Mesenteric fat pad (tissue), 1 donor: ENCODE results near the gene CPAMD8. TPM values are rescaled to one million over a fixed set of nuclear protein-coding genes. Genes with fewer than 3 reads are reported as not detected.

Experiments used
- DNase-seq: peaks from one replicate; pipeline ENCODE4 v3.0.0-alpha.2; 2020; ENCODE audit warnings: low spot score
- total RNA-seq: library from RNA; stranded (reverse); fragmentation: NEBNext Ultra II Directional; extraction: Animal tissue kit (Norgen Biotek cat#: 25700); gene quantifications from one replicate; pipeline ENCODE4 v1.2.1, GENCODE V29; 2021
- donor health status: DM: yes; HTN: yes; CAD: no.

The CPAMD8 gene
- total RNA-seq, 1 donor from 2014 or later, result 8.4 TPM

DNA sequence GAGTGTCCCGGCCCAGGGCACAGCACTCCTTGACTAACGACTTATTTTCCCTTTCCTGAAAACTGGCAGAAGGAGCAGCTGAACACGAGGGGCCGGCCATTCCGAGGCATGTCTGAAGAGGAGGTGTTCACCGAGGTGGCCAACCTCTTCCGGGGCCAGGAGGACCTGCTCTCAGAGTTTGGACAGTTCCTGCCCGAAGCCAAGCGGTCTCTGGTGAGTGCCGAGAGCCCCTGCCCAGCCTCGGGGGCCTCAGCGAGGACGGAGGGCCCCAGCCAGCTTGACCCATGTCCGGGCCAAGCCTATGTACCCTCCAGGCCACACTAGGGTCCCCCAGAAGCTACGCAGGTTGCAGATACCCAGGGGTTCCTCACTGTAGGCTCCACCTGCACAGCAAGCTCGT is 179.7 kb downstream of the CPAMD8 start:
- no peak for DNase-seq

Other genes starting within 250 kb of the CPAMD8 start
- gene SIN3B, start 197.4 kb downstream of the CPAMD8 start, total RNA-seq, result 72.9 TPM
- 33.9 TPM for gene F2RL3, start 137.8 kb downstream of the CPAMD8 start, total RNA-seq
- gene HAUS8, start 48.6 kb upstream of the CPAMD8 start, total RNA-seq, result 7.2 TPM
- gene MYO9B, start 49.0 kb upstream of the CPAMD8 start, total RNA-seq, result 103 TPM
- 33.2 TPM for gene USE1, start 188.5 kb upstream of the CPAMD8 start, total RNA-seq
- gene OCEL1, start 199.4 kb upstream of the CPAMD8 start, total RNA-seq, result 29.0 TPM
- gene NR2F6, start 219.1 kb upstream of the CPAMD8 start, total RNA-seq, result 42.8 TPM
- gene USHBP1, start 237.9 kb upstream of the CPAMD8 start, total RNA-seq, result 11.3 TPM
- gene BABAM1, start 240.6 kb upstream of the CPAMD8 start, total RNA-seq, result 66.0 TPM